Stimulated activated CD8-positive, alpha-beta memory T cell treated with anti-CD3 and anti-CD28 coated beads, Interleukin-15, amount 100 ng/mL, for 48 hours (primary cell): ENCODE measurements around the gene GUCA1C.

Experiments used
- DNase-seq, 2 donors: peaks; one replicate each; pipeline ENCODE4 v3.0.0-alpha.2; 2020; ENCODE audit warnings: low read depth in 2 of 2

The GUCA1C gene

GRCh38 chr3:108953700-108954099, at the start of gene GUCA1C:
Gene GUCA1C, minus strand, starts transcription at chr3:108953879. Its CDS starts 117 bp downstream, at chr3:108953762.
- no peak for DNase-seq

GRCh38 chr3:108998436-108998835, 44.8 kb upstream of the GUCA1C start:
- no peak for DNase-seq

GRCh38 chr3:108985844-108986243, 32.2 kb upstream of the GUCA1C start:
- DNase-seq = no peak

- no peak for DNase-seq
Measured at GRCh38 chr3:108983051-108983450, 29.4 kb upstream of the GUCA1C start.

- no peak for DNase-seq
Measured at GRCh38 chr3:108976058-108976457, 22.4 kb upstream of the GUCA1C start.

- no peak for DNase-seq
Measured at GRCh38 chr3:108973019-108973418, 19.3 kb upstream of the GUCA1C start.

- no peak for DNase-seq
Measured at GRCh38 chr3:108972482-108972881, 18.8 kb upstream of the GUCA1C start.

GRCh38 chr3:108970561-108970960, 16.9 kb upstream of the GUCA1C start:
- DNase-seq = no peak

- DNase-seq = no peak
Measured at GRCh38 chr3:108966773-108967172, 13.1 kb upstream of the GUCA1C start.

GRCh38 chr3:108959017-108959416, 5.3 kb upstream of the GUCA1C start:
- no peak for DNase-seq

GRCh38 chr3:108953210-108953609, 469 bp downstream of the GUCA1C start:
- DNase-seq = no peak

- DNase-seq = no peak
Measured at GRCh38 chr3:108951820-108952501, 1.7 kb downstream of the GUCA1C start.

- no peak for DNase-seq
Measured at GRCh38 chr3:108947855-108948254, 5.8 kb downstream of the GUCA1C start.

GRCh38 chr3:108946292-108947285, 7.1 kb downstream of the GUCA1C start:
- no peak for DNase-seq

GRCh38 chr3:108940568-108941263, 13.0 kb downstream of the GUCA1C start:
- DNase-seq = no peak

GRCh38 chr3:108940166-108940565, 13.5 kb downstream of the GUCA1C start:
- DNase-seq = no peak

- DNase-seq = no peak
Measured at GRCh38 chr3:108936924-108937689, 16.6 kb downstream of the GUCA1C start.

- no peak for DNase-seq
Measured at GRCh38 chr3:108931035-108931434, 22.6 kb downstream of the GUCA1C start.

GRCh38 chr3:108918866-108919265, 34.8 kb downstream of the GUCA1C start:
- no peak for DNase-seq

- DNase-seq = peak; percentile 15 to 26
Measured at GRCh38 chr3:108914774-108915641, 38.7 kb downstream of the GUCA1C start.
